Smooth muscle cell of the brain vasculature (primary cell): ENCODE measurements around the gene SLC46A1.

ENCODE experiments used
- DNase-seq: peaks from one replicate; pipeline ENCODE4 v3.0.0-alpha.2; 2012; ENCODE audit warnings: low read depth, low spot score

The SLC46A1 gene

DNA sequence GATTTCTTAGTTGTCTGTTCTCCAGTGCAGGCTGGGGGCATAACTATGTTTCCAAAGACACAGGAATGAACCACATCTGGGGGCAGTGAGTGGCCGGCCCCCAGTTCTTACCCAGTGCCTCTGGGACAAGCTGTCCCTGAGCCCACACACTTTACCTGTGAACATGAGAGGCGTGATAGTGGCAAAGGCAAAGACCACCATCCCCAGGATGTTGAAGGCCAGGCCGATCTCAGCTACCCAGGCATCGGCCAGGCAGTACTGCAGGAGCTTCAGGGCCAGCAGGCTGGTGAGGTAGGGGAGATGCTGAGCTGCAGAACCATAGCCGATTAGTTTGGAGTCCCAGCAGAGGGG, 1.6 kb downstream of the SLC46A1 start:
- no peak for DNase-seq

DNA sequence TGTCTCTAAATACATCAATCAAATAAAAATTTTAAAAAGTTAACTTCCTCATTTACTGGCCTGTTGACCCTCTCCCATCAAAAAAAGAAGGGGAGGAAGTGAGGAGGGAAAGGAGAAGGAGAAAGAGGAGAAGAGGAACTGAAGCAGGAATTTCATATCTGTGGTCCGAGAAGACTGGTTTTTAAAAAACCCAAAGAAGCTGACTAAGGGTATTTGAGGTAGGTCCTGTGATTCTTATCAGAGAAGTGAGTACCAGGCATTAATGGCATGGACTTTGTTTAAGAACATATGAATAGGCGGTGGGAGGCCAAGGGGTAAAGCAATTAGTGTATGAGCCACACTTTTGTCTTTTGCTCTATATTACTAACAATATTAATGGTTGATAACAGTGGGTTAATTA, 2.0 kb downstream of the SLC46A1 start:
- DNase-seq: no peak

DNA sequence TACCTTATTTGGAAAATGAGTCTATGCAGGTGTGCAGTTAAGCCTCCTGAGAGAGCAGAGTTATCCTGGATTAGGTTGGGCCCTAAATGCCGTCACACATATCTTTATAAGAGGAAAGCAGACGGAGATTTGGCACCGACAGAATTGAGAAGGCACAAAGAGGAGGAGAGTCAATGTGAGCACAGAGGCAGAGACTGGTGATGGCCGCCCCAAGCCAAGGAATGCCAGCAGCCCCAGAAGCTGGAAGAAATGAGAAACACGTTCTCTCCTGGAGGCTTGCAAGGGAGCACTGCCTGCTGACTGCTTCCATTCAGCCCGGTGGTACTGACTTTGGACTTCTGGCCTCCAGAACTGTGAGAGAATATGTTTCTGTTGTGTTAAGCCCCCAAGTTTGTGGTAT, 3.2 kb downstream of the SLC46A1 start:
- DNase-seq: no peak

DNA sequence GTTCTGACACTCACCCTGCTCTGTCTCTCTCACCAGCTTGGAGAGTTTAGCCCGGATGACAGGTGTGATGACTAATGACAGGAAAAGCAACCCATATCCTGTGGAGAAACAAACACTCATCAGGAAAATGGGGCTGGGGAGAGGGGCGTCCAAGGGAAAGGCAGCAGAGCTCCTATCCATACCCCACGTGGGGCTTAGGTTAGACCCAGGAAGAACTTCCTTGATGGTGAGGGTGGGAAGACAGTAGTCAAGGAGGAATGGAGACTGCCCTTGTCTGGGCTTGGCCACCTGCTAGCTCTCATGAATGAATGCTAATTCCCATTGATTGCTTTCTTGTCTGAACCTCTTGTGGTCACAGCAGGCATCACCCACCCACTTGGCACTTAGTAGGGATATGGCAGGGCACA, 3.8 kb downstream of the SLC46A1 start:
- DNase-seq: no peak

DNA sequence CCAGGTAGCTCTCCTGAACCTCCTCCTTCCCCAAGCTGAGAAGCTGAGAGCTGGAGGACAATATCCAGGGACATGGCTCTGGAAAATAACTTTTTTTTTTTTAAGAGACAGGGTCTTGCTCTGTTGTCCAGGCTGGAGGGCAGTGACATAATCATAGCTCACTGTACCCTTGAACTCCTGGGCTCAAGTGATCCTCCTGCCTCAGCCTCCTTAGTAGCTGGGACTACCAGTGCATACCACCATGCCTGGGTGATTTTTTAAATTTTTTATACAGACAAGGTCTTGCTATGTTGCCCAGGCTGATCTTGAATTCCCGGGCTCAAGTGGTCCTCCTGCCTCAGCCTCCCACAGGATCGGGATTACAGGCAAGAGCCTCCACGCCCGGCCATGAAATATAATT, 6.2 kb downstream of the SLC46A1 start:
- no peak for DNase-seq

DNA sequence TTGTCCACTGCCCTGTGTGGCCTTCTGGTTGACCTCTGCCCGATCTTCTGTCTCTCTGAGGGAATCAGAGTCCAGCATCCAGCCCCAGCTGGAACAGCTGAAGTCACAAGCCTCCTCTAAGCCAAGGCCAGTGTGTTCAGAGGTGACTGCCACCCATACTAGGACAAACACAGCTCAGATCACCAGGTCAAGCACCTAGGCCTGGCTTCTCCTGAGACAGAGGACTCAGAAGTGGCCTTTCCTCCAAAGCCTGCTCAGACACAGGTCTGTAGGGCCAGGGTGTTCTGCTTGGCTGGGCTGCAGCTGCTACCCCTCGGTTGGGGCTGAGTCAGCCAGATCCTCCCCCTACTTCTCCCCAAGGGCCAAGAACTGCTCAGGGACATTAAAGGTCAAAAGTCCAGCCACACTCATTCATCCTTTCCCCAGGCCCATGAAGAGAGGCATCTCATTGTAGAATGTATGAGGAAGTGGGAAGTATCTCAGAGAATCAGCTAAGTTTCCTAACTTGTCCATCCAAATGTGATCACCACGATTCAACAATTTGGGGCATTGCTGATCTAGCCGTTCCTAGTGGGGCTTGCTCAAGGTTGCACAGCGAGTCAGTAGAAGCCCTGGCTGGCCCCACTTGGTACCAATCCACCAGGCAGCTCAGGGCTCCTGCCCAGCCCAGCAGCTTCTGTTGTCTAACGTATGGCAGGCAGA, 7.6 kb downstream of the SLC46A1 start:
- DNase-seq: no peak

DNA sequence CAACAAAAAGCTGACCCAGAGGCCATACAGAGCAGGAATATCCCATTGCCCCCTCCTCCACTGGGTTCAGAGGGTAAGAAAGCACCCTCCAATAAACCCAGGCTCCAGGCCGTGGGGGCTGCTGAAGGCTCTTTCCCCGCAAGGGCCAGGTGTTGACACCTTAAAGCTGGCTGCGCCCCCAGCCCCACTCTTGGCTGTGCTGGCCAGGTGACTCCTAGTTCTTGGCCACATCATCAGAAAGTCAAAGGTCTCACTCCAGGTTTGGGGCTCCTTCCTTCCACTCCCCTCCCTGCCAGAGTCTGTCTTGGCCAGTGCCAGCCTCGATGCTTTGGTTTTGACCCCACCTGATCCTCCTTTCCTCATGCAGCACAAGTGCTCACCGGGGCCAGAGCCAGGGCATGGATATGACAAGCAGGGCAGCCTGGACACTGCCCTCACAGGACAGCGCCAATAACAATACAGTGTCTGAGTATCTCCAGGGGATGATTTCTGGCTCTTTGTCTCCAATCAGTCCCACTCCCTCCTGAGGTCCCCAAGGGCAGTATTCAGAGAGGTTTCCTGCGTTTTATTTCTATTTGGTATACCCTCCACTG, 8.2 kb downstream of the SLC46A1 start:
- no peak for DNase-seq

DNA sequence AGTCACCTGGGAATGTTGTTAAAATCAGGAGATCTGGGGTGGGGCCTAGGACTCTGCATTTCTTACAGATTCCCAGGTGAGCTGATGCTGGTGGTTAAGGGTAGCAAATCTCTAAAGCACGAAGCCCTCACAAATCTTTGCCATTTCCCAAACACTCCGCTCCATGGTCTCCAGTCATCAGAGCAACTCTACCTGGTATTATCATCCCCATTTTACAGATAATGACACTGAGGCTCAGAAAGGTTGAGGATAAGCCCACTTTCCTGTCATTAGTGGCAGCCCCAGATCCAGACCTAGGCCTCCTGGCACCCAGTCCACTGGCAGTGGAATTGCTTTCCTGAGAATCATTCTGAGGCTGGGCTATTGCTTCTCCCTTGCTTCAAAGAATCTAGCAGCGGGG, 8.7 kb downstream of the SLC46A1 start:
- DNase-seq: no peak

DNA sequence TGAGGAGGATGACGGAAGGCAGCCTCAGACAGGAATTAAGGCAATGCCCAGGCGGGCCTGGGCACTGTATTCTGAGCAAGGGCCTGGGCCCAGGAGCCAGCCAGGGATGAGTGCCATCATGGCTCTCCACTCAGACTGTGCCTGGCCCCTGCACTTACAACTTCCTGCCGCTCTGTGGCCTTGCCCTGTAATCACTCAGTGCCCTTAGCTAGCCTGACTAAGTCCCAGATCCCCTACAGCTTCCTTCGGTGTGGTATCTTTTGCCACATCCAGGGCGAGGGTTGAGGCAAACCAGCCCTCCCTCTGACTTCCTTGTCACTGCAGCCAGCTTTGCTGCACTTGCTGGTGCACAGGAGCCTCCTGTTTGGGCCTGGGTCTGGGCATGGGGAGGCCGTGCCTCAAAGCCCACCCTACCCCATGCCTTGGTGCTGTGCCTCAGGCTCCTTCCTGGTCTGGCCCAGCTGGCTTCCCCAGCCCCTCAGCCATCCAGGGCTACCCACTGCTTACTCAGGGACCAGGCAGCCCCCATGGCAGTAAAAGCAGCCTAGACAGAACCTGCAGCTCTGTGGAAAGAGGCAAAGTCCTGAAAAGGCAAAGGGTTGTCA, 9.3 kb downstream of the SLC46A1 start:
- DNase-seq: no peak

DNA sequence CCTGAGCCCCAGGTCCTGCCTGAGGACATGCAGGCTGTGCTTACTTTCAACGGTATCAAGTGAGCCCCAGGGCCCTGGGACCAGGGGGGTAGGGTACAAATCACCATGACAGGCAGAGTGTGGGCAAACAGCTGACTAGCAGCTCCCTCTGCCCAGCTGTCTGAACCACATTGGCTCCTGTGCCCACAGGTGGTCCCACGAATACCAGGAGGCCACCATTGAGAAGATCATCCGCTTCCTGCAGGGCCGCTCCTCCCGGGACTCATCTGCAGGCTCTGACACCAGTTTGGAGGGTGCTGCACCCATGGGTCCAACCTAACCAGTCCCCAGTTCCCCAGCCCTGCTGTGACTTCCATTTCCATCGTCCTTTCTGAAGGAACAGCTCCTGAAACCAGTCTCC, 10.0 kb downstream of the SLC46A1 start:
- no peak for DNase-seq

DNA sequence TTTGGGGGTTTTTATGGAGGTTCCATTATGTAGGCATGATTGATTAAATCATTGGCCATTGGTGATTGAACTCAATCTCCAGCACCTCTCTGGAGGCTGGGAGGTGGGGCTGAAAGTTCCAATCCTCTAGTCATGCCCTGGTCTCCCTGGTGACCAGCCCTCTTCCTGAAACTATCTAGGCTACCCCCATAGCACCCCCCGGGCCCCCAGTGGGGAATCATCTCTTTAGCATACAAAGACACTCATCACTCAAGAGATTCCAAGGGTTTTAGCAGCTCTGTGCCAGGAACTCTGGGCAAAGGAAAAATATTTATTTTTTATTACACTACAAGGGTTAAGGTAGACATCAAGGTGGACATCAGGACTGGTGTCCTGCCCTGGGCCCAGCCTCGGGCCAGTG, 10.6 kb downstream of the SLC46A1 start:
- DNase-seq: no peak

DNA sequence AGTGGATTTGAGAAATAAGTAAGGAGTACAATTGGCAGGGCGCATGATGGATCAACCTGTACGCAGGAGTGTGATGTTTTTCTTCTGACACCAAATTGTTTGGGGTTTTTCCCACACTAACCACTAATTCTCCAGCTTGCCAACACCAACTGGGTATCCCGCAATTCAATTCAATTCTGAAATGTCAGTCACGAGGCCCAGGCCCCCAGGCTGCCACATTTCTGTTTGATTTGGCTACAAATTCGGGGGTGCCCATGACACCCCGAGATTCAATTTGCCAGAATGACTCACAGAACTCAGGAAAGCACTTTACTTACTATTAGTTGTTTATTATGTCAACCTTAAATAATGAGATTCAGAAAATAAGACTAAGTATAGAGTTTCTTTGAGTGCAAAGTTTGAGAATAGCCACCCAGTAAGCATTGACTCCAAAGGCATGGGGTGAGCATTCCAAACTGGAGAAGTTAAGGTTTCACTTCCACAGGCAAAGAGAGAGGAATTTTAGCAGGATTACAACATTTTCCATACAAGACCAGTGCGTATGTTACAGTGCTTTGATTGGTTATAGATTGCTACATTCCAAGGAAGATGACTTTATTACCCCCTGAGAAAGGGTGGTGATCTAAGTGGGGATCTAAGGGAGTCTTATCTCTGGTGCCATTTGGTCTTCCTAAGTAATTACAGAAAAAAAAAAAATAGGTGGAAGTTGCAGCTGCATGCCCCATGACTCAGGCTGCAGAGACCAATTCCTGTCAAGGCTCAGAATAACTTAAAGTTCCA, 11.5 kb downstream of the SLC46A1 start:
- no peak for DNase-seq

DNA sequence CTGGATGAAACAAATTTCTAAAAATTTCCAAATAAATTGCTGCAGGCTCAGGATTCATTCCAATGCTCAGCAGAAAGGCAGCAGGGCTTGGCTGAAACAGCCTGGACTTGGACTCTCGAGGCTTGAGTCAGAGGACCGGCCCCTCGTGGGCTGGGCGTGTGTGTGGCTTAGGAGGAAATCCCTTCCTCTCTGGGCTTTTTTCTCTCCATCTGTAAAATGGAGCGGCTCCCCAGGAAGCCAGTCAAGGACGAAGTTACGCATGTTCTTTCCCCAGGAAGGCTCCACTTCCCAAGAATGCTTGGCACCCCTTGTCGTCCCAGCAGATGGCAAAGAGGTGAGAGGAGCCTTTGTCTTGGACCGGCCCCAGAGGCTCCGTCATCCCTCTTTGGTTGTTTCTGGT, 13.5 kb downstream of the SLC46A1 start:
- DNase-seq: no peak

DNA sequence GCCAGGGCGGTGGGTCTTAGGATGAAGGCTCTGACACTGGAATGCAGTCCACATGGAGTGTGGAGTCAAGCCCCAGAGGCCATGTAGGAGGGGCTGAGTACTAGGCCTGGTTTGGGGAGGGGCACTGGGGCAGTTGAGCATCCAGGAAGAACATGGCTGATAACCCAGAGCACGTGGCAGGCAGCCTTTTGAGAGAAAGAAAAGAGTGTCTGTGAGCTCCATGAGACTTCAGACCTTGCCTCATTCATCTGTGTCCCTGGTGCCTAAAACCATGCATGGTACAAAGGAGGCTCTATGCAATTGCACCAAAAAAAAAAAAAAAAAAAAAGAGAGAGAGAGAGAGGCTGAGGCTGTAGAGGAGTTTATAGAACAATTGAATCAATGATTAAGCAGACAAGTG, 14.6 kb downstream of the SLC46A1 start:
- DNase-seq: no peak

DNA sequence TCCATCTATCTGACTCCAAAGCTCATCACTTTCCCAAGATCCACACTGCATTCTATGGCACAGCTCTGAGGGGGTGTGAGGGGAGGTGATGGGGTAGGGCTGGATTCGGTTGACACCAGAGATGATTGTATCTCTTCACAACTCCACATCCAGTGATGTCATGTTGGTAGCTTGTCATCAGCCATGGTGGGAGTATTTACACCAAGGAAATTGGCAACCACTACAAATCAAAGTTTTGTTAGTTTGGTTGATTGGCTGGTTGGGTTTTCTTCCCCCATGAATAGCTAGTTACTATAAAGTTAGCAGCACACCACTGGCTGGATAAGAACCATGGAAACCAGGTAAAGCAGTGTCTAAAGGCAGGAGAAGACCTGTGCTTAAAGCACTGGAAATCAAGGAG, 15.0 kb downstream of the SLC46A1 start:
- DNase-seq: no peak

DNA sequence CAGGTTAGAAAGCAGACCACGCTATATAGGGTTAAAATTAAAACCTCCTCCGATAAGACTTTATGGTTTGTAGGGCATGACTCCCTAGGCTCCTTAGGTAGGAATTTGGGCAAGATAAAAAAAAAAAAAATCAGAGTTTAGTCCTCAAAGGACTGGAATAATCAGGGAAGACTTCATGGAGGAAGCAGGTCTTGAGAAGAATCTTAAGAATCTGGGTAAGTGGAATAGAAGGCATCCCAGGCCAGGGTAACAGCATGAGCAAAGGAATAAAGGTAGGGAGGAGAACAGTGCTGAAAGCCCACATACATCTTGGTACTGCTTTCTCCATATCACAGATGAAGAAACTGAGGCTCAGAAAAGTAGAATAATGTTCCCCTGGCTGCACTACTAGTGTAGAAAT, 15.4 kb downstream of the SLC46A1 start:
- DNase-seq: no peak

DNA sequence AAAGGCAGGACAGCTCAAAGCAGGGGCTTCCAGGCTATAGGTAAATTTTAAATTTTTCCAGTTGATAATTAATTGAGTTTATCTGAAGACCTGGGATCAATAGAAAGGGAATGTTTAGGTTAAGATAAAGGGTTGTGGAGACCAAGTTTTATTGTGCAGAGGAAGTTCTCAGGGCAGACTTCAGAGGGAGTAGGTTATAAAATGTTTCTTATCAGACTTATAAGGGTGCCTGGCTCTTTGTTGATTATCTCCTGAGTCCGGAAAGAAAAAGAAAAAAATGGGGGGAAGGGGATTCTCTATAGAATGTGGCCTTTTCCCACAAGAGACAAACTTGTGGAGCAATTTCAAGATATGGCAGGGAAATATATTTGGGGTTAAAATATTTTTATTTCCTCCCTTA, 15.9 kb downstream of the SLC46A1 start:
- no peak for DNase-seq

DNA sequence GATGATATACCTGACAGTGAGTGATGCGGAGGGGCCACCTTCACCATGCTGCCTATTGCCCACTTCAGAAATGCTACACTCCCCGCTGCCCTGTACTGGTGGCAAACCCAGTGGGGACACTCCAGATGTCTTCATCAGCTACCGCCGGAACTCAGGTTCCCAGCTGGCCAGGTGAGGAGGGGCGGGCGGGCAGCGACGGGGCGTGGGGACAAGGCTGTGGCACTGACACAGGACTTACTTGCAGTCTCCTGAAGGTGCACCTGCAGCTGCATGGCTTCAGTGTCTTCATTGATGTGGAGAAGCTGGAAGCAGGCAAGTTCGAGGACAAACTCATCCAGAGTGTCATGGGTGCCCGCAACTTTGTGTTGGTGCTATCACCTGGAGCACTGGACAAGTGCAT, 17.9 kb downstream of the SLC46A1 start:
- no peak for DNase-seq

DNA sequence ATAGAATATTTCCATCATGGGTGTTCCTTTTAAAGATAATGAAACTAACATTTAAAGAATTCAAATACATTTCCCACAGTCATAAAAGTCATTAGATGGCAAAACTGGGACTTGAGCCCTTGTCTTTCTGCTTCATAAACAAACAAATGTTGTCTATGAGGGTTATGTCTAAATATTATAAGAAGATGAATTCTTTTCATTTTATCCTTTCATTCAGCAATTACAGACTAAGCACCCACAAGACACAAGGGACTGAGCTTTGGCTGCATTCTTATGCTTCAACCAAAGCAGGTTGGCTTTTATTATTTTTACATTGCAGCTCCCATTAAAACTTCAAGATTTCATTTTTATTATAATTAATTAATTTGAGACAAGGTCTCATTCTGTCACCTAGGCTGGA, 19.6 kb downstream of the SLC46A1 start:
- no peak for DNase-seq

DNA sequence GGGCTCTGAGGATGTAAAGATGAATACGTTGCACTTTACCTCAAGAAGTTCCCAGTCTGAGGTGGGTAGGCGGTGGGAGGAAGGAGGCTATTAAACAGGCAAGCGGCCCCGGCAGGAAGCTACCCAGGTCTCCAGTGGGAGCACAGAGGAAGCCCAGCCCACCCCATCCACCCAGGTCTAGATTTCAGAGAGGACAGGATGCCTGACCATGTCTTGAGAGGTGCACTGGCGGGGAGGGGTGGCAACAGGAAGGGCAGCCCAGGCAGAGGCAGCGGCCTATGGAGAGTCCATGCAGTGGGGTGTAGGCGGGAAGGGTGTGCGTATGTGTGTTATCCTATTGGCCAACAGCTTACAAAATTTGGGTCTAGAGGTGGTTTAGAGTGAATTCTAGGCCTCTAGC, 20.6 kb downstream of the SLC46A1 start:
- no peak for DNase-seq

DNA sequence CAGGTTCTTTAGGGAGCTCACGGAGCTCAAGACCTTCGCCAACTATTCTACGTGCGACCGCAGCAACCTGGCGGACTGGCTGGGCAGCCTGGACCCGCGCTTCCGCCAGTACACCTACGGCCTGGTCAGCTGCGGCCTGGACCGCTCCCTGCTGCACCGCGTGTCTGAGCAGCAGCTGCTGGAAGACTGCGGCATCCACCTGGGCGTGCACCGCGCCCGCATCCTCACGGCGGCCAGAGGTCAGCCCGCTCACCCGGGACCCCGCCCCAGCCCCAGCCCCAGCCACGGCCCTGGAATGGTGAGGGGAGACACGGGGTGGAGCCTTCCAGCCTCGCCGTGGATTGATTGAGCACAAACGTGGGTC, 21.0 kb downstream of the SLC46A1 start:
- DNase-seq: no peak

DNA sequence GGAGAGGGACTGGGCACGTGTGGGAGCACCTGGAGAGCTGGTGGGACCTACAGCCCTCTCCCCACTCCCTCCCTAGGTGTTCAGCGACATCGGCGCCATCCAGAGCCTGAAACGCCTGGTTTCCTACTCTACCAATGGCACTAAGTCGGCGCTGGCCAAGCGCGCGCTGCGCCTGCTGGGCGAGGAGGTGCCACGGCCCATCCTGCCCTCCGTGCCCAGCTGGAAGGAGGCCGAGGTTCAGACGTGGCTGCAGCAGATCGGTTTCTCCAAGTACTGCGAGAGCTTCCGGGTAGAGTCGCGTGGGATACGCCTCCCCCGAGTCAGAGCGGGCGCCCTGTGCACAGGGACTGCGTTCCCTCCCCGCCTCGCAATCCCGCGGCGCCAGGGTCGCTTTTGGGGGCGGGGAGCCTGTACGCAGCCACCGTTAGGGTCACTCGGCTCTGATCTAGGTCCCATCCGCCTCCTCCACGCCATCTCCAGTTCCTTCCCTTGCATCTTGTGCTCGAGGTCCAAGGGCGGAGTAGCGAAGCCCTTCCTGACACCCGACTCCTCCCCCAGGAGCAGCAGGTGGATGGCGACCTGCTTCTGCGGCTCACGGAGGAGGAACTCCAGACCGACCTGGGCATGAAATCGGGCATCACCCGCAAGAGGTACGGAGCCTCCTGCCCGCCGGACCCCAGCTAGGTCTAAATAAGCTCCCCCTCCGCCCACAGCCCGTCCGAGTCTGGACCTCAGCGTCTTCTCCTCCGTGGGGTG, 21.6 kb downstream of the SLC46A1 start:
- no peak for DNase-seq
